ENCODE data around the gene GALR3. TPM values are rescaled to one million over a fixed set of nuclear protein-coding genes. Genes with fewer than 3 reads are reported as not detected.

The GALR3 gene
- polyA plus RNA-seq, 1 experiment: not detected

DNA sequence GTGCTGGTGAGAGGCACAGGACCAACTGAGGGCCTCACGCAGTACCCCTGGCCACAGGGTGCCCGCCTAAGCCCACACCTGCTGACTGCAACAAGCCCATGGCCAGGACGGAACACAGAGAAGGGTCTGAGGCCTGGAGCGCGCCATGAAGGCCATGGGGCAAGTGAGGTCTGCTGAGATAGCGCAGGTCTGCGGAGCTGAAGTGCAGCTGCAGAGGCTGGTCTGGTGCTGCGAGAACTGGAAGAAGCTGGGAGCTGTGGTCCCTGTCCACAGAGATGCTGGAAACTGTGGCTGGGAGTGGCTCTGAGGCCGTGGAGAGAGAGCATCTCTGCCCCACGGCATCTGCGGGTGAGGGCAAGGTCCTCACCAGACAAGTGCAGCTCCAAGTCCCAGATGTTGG is 8.3 kb downstream of the GALR3 start:
- Histone ChIP-seq H3K27me3 (ENCODE audit: control insufficient read depth, insufficient read depth, low read length) (no peaks in the 10 kb centered on the region), H3K9me3 (ENCODE audit: control insufficient read depth, insufficient read depth, low read length) (no peaks in the 10 kb centered on the region), H3K27ac (ENCODE audit: low read depth, low read length) (no peak overlapping the region), H3K4me3 (ENCODE audit: low read depth, low read length) (no peak overlapping the region)
- CTCF ChIA-PET: interaction anchor here (1.0 kb wide), 1 partner anchor 32 kb away, joined by 3 read pairs; no protein-coding TSS in a partner anchor
- POLR2A ChIA-PET: interaction anchor here (0.5 kb wide), 1 partner anchor 139 kb away, joined by 4 read pairs; no protein-coding TSS in a partner anchor
- TF ChIP-seq, protein P1, sequence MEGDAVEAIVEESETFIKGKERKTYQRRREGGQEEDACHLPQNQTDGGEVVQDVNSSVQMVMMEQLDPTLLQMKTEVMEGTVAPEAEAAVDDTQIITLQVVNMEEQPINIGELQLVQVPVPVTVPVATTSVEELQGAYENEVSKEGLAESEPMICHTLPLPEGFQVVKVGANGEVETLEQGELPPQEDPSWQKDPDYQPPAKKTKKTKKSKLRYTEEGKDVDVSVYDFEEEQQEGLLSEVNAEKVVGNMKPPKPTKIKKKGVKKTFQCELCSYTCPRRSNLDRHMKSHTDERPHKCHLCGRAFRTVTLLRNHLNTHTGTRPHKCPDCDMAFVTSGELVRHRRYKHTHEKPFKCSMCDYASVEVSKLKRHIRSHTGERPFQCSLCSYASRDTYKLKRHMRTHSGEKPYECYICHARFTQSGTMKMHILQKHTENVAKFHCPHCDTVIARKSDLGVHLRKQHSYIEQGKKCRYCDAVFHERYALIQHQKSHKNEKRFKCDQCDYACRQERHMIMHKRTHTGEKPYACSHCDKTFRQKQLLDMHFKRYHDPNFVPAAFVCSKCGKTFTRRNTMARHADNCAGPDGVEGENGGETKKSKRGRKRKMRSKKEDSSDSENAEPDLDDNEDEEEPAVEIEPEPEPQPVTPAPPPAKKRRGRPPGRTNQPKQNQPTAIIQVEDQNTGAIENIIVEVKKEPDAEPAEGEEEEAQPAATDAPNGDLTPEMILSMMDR (IDR thresholded peaks at IDR 0.05; ENCODE audit: low read depth, low read length): no peak
- DNase-seq (ENCODE audit: low read depth, low spot score): no peak

DNA sequence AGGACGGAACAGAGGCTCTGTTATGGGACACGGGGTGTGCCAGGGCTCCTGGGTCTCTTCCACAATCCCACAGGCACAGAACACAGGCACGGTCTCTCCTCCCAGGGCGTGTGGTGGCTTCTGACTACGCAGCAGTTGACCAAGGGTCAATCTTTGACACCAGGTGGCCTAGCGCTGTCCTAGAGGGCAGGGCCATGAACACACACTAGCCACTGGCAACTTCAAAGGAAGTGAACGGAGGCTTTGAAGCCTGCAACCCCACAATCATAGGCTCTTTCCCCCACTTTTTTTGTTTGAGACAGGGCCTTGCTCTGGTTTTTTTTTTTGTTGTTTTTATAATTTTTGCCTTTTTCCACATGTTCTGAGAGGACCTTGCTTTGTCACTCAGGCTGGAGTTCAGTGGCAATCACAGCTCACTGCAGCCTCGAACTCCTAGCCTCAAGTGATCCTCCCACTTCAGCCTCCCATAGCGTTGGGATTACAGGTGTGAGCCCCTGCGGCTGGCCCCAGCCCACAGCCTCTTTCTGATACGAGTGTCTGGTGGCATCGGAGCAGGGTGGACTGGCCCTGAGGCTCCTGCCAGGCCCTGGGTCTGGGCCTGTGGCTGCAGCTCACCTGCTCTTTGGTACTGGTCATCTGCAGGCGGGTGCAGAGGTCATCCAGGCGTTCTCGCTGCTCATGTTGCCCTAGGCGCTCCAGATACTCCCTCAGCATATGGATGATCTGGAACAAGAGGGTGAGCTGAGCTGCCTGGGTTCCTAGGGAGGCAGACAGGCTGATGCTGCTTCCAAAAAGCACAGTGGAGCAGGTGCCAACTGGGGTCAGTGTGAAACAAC is 9.1 kb downstream of the GALR3 start:
- Histone ChIP-seq H3K9me3 (ENCODE audit: control insufficient read depth, insufficient read depth, low read length) (no peaks in the 10 kb centered on the region), H3K27me3 (ENCODE audit: control insufficient read depth, insufficient read depth, low read length) (no peaks in the 10 kb centered on the region), H3K4me3 (ENCODE audit: low read depth, low read length) (no peak overlapping the region), H3K27ac (ENCODE audit: low read depth, low read length) (no peak overlapping the region)
- ChIA-PET POLR2A (interaction anchor here (0.5 kb wide), 1 partner anchor 138 kb away, joined by 4 read pairs; no protein-coding TSS in a partner anchor), CTCF (interaction anchor here (2.0 kb wide), 1 partner anchor 14 kb away, joined by 5 read pairs; no protein-coding TSS in a partner anchor)
- no peak for DNase-seq (ENCODE audit: low read depth, low spot score)
- TF ChIP-seq, protein P1 (IDR thresholded peaks at IDR 0.05; ENCODE audit: low read depth, low read length): no peak

DNA sequence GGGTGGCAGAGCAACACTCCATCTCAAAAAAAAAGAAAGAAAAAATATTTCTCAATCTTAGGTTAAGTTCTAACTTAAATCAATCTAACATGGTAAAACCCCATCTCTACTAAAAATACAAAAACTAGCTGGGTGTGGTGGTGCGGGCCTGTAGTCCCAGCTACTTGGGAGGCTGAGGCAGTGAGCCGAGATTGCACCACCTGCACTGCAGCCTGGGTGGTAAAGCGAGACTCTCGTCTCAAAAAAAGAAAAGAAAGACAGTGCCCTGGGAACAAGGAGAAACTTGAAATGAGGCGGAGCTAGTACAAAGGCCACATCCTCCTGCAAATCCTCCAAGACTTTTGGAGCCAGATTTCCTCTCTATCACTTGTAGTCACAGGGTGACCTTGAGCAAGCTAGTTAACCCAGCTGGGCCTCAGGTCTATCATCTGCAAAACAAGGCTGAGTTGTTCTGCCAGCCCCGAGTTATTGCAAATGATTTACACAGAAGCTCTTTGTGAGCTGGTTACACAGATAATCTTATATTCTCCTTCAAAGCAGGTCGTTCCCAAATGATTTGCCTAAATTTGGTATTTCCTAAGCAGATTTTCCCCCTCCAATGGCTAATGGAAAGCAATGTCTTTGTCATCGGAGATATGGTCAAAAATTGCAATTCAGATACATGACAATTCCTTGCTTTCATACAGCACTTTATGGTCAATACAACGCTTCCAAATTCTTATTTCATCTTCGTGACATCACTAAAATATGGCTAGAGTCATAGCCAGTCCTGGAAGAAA is 19.0 kb downstream of the GALR3 start:
- CTCF ChIA-PET: interaction anchor here (1.2 to 3.8 kb wide), 2 partner anchors 21 to 24 kb away, joined by 5 to 28 read pairs; no protein-coding TSS in a partner anchor
- Histone ChIP-seq H3K9me3 (ENCODE audit: control insufficient read depth, insufficient read depth, low read length) (peaks cover 4% of the 10 kb centered on the region; the same call in 1 of the 2 replicates), H3K27me3 (ENCODE audit: control insufficient read depth, insufficient read depth, low read length) (no peaks in the 10 kb centered on the region), H3K27ac (ENCODE audit: low read depth, low read length) (no peak overlapping the region), H3K4me3 (ENCODE audit: low read depth, low read length) (no peak overlapping the region)
- TF ChIP-seq, protein P1 (IDR thresholded peaks at IDR 0.05; ENCODE audit: low read depth, low read length): no peak
- POLR2A ChIA-PET: no interaction called here
- no peak for DNase-seq (ENCODE audit: low read depth, low spot score)

DNA sequence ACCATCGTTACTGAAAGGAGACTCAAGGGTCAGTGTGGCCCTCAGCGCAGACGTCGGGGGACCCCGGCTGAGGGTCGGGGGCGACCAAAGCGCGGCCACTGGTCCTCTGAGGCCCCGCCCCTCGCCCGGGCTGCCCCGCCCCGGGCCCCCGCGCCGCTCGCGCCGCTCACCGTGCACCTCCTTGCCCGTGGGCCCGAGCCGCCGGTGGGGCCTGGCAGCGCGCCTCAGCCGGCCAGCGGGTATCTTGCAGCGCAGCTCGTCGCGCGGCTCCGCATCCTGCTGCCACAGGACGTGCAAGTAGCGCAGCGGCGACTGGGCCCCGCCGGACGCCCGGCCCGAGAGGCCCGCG is 20.5 kb downstream of the GALR3 start:
- Histone ChIP-seq H3K4me3 (ENCODE audit: low read depth, low read length) (peak overlapping the region; percentile 69), H3K9me3 (ENCODE audit: control insufficient read depth, insufficient read depth, low read length) (peaks cover 4% of the 10 kb centered on the region; the same call in 1 of the 2 replicates), H3K27me3 (ENCODE audit: control insufficient read depth, insufficient read depth, low read length) (no peaks in the 10 kb centered on the region), H3K27ac (ENCODE audit: low read depth, low read length) (peak overlapping the region; percentile 61)
- ChIA-PET POLR2A (interaction anchor here (0.8 to 1.7 kb wide), 4 partner anchors 18 to 53 kb away, joined by 3 to 6 read pairs (median 4); partner anchors contain the start of gene GCAT), CTCF (interaction anchor here (0.5 to 3.8 kb wide), 5 partner anchors 20 to 236 kb away, joined by 3 to 28 read pairs (median 4); no protein-coding TSS in a partner anchor)
- DNase-seq (ENCODE audit: low read depth, low spot score): no peak
- TF ChIP-seq, protein P1 (IDR thresholded peaks at IDR 0.05; ENCODE audit: low read depth, low read length): no peak

All from AG04450 (cell line).